Measurements from ENCODE around the gene CDON. TPM values are rescaled to one million over a fixed set of nuclear protein-coding genes. Genes with fewer than 3 reads are reported as not detected.

Gene CDON
- total and polyA plus RNA-seq, 9 of the 15 experiments (the other 6 are each of a cell fraction or from before 2014, with no cell fraction given) = 0.08 to 0.64 (median 0.40) TPM

- Histone ChIP-seq H3K27ac (ENCODE audit: extremely low read depth, low read depth, low read length) (no peak overlapping the region), H3K27me3 (ENCODE audit: control insufficient read depth in 2 of 2, insufficient read depth in 2 of 2, low read length in 2 of 2) (peaks cover 4 to 27% of the 10 kb centered on the region in 2 experiments; a peak in 4 of 5 replicates), H3K4me1 (replicated peaks in 1 of 2; ENCODE audit: control insufficient read depth in 2 of 2, insufficient read depth in 2 of 2, low read length in 2 of 2) (no peaks in the 10 kb centered on the region), H3K4me2 (ENCODE audit: insufficient read depth, low read length) (no peak overlapping the region), H4K20me1 (replicated peaks; ENCODE audit: control insufficient read depth, insufficient read depth, low read length) (no peaks in the 10 kb centered on the region), H2AFZ (ENCODE audit: low read depth, low read length) (no peak overlapping the region), H3K9me3 (replicated peaks; ENCODE audit: control insufficient read depth, insufficient read depth, low read depth, low read length) (no peaks in the 10 kb centered on the region), H3K9ac (ENCODE audit: insufficient read depth in 1 of 2, low read depth in 2 of 2, low read length in 2 of 2) (no peak overlapping the region), H3K4me3 (no peak overlapping the region), H3K36me3 (ENCODE audit: control insufficient read depth, insufficient read depth, low read length) (no peaks in the 10 kb centered on the region), H3K9me1 (ENCODE audit: control insufficient read depth, insufficient read depth, low read length) (no peaks in the 10 kb centered on the region), H3K79me2 (ENCODE audit: control insufficient read depth, insufficient read depth, low read length) (no peaks in the 10 kb centered on the region)
- no peak for FAIRE-seq
- ChIA-PET CTCF (ENCODE audit: low intra/inter-chr PET ratio) (no interaction called here), POLR2A (no interaction called here)
- no peak for DNase-seq (ENCODE audit: extremely low read depth in 1 of 4, low spot score in 3 of 4)
- in situ Hi-C loops (cut with MboI) (no loop called here), intact Hi-C loops (cut with micrococcal nuclease) (loop anchor here (10.0 kb wide), 1 partner anchor 130 kb away; no protein-coding TSS in a partner anchor)
- WGBS (ENCODE audit: insufficient coverage, low coverage, missing lambda C conversion rate) = 2% methylated on average over 5 of the region's 5 CpGs
- ATAC-seq = no peak
- BruUV-seq (replicated peaks) = no TSS peak
- TF ChIP-seq GMEB1 (CRISPR knock-in tag; IDR thresholded peaks at IDR 0.05) (no peak), CREB3L1 (IDR thresholded peaks at IDR 0.05; ENCODE audit: borderline replicate concordance, low read depth) (no peak), ZNF639 (CRISPR knock-in tag; conservative IDR thresholded peaks at IDR 0.05 in 1 of 2, IDR thresholded peaks at IDR 0.05 in 1 of 2) (no peak), RAD51 (IDR thresholded peaks at IDR 0.05; ENCODE audit: borderline replicate concordance, low read depth) (peak; percentile 73), CBFA2T2 (conservative IDR thresholded peaks at IDR 0.05) (peak; percentile 24), RERE (CRISPR knock-in tag; IDR thresholded peaks at IDR 0.05; ENCODE audit: borderline replicate concordance) (no peak), EWSR1 (IDR thresholded peaks at IDR 0.05; ENCODE audit: borderline replicate concordance, low read depth, partially characterized antibody) (no peak), RBM15 (IDR thresholded peaks at IDR 0.05; ENCODE audit: insufficient read depth, low read length) (no peak), TFE3 (CRISPR knock-in tag; IDR thresholded peaks at IDR 0.05) (peak; percentile 91)
Observed at GRCh38 chr11:126054882-126055281, 7.8 kb downstream of the CDON start.
